Ovary (tissue), 3 donors: ENCODE measurements around the gene CATSPERB.

ENCODE experiments used
- EP300 ChIP-seq: sonication (generic); formaldehyde crosslinking; IDR thresholded peaks from one replicate; pipeline ENCODE4 v1.6.1; 2017; ENCODE audit warnings: antibody characterized with exemption
- POLR2A ChIP-seq: fragments of 450-650 bp; IDR thresholded peaks from one replicate; pipeline ENCODE4 v1.6.1; 2017; ENCODE audit warnings: antibody characterized with exemption, mild to moderate bottlenecking, moderate library complexity
- TF ChIP-seq, protein P1 (sequence below), 3 donors: fragments of 450-650 bp in 2 of 3; fragments of 200-600 bp in 1 of 3; IDR thresholded peaks; one replicate each; pipeline versions ENCODE4 v1.5.1 to v1.8.0; 2016 to 2022; ENCODE audit warnings: antibody characterized with exemption in 3 of 3, mild to moderate bottlenecking in 1 of 3
- donor health status: DM: no; HTN: no; CAD: no.

DNA sequence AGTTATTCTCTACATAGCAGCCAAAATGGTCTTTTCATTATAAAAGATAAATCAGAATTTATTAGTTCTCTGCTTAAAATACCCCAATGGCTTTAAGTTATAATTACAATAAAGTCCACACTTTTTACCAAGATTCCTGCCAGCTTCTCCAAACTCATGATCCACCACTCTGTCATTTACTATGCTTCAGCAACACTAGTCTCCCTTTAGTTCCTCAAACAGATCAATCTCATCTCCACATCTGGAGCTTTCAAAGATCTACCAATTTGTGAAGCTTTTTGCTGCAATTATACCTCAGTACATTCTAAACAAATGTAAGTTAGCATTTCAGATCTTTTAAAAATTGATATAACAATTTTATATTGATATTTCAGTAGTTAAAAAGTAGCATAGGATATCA is 24.9 kb downstream of the CATSPERB start:
- TF ChIP-seq POLR2A (no peak), EP300 (no peak)
- TF ChIP-seq, protein P1, sequence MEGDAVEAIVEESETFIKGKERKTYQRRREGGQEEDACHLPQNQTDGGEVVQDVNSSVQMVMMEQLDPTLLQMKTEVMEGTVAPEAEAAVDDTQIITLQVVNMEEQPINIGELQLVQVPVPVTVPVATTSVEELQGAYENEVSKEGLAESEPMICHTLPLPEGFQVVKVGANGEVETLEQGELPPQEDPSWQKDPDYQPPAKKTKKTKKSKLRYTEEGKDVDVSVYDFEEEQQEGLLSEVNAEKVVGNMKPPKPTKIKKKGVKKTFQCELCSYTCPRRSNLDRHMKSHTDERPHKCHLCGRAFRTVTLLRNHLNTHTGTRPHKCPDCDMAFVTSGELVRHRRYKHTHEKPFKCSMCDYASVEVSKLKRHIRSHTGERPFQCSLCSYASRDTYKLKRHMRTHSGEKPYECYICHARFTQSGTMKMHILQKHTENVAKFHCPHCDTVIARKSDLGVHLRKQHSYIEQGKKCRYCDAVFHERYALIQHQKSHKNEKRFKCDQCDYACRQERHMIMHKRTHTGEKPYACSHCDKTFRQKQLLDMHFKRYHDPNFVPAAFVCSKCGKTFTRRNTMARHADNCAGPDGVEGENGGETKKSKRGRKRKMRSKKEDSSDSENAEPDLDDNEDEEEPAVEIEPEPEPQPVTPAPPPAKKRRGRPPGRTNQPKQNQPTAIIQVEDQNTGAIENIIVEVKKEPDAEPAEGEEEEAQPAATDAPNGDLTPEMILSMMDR (IDR thresholded peaks at IDR 0.05): no peak
